HG02798 (cell line): ENCODE results near the gene CABP2.
"Not testable (repeated sequence)": the region's sequence is repeated elsewhere in the genome, so short reads cannot be mapped to it uniquely, and the experiment has no call there.

ENCODE experiments used
- ATAC-seq: cut with Tn5 transposase; IDR thresholded peaks from one replicate; pipeline ENCODE4 v1.9.1; 2021; ENCODE audit warnings: mild to moderate bottlenecking; ENCODE audit not compliant: unreplicated experiment, poor library complexity

The CABP2 gene

GRCh38 chr11:67482827-67483798, 40.1 kb downstream of the CABP2 start, which contains the start of gene AIP:
TSS of gene AIP (plus strand) at chr11:67483026. CDS start at chr11:67483159, 133 bp downstream.
- ATAC-seq = peak; percentile 77

GRCh38 chr11:67482275-67482826, 40.9 kb downstream of the CABP2 start:
- ATAC-seq = no peak

GRCh38 chr11:67477344-67478050, 45.7 kb downstream of the CABP2 start:
- not testable (repeated sequence) for ATAC-seq

- ATAC-seq = not testable (repeated sequence)
Measured at GRCh38 chr11:67476692-67477091, 46.6 kb downstream of the CABP2 start.

- ATAC-seq = no peak
Measured at GRCh38 chr11:67472882-67473281, 50.4 kb downstream of the CABP2 start.

GRCh38 chr11:67470337-67471002, 52.8 kb downstream of the CABP2 start:
- ATAC-seq = no peak

- no peak for ATAC-seq
Measured at GRCh38 chr11:67469508-67469811, 53.8 kb downstream of the CABP2 start.
